ENCODE results near the gene ZNF701. TPM values are rescaled to one million over a fixed set of nuclear protein-coding genes. Genes with fewer than 3 reads are reported as not detected.

Gene ZNF701
- total and polyA plus RNA-seq, 2 of the 13 experiments (the other 11 are each of a cell fraction or from before 2014, with no cell fraction given): 4.5 to 6.3 TPM

DNA sequence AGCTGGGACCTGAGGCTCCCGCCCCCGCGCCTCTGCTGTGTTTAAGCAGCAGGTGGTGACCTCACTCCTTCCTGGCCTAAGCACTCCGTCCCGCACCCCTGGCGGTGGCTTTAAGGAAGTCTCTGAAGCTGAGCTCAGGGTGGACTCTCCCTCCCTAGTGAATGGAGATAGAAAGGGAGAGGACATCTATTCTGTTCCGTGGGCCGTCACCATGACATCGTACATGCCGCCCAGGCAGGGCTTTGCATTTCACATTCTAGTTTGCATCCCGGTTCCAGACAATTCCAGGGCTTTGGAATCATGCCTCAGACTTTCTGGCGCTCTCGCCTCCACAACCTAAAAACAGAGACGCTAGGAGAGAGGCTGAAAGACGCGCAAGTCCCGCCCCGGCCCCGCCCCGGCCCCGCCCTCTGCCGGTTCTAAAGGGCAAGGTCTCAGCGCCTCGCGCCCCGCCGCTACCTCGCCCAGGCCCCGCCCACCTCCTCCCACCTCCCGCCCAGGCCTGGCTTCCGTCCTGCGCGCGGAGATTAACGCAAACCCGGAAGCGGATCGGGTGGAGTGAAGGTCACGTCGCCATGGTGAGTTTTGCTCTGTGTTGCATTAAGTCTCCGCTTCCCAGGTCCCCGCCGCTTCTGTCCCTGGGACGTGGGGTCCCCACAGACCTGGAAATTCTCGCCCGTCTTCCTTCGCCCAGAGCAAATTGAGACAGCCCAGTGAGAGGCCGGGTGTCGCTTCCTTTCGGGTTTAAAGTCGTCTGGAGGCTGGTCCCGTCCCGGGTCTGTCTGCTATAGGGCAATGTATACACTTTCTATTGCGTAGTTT is 42.7 kb upstream of the ZNF701 start, which contains the start of gene ZNF808 (continued):
- TF ChIP-seq ZSCAN25 (CRISPR knock-in tag; IDR thresholded peaks at IDR 0.05): no peak
- no peak for TF ChIP-seq ZMYM2 (CRISPR knock-in tag; IDR thresholded peaks at IDR 0.05)
- TF ChIP-seq POLR2A (IDR thresholded peaks at IDR 0.05; ENCODE audit: insufficient read depth in 1 of 2, low read depth in 2 of 2, low read length in 2 of 2): peak; percentile 65 to 76
- TF ChIP-seq ZNF629 (CRISPR knock-in tag; conservative IDR thresholded peaks at IDR 0.05): no peak
- no peak for TF ChIP-seq MEIS1 (CRISPR knock-in tag; IDR thresholded peaks at IDR 0.05; ENCODE audit: borderline replicate concordance)
- no peak for TF ChIP-seq EHMT2 (IDR thresholded peaks at IDR 0.05; ENCODE audit: borderline replicate concordance, low read depth, low read length)
- peak; percentile 11; the same call in 1 of the 2 replicates for TF ChIP-seq ZNF350 (CRISPR knock-in tag; IDR thresholded peaks at IDR 0.05; ENCODE audit: borderline replicate concordance, low read depth)
- peak; percentile 60 for TF ChIP-seq ZFY (CRISPR knock-in tag; IDR thresholded peaks at IDR 0.05)
- TF ChIP-seq, protein P1, sequence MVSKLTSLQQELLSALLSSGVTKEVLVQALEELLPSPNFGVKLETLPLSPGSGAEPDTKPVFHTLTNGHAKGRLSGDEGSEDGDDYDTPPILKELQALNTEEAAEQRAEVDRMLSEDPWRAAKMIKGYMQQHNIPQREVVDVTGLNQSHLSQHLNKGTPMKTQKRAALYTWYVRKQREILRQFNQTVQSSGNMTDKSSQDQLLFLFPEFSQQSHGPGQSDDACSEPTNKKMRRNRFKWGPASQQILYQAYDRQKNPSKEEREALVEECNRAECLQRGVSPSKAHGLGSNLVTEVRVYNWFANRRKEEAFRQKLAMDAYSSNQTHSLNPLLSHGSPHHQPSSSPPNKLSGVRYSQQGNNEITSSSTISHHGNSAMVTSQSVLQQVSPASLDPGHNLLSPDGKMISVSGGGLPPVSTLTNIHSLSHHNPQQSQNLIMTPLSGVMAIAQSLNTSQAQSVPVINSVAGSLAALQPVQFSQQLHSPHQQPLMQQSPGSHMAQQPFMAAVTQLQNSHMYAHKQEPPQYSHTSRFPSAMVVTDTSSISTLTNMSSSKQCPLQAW (CRISPR knock-in tag; IDR thresholded peaks at IDR 0.05): 0 out of 2 replicates have a peak, but pooled peaks have one; percentile 42
- peak; percentile 41; the same call in 1 of the 2 replicates for TF ChIP-seq MED1 (CRISPR knock-in tag; IDR thresholded peaks at IDR 0.05)
- TF ChIP-seq GABPA (IDR thresholded peaks at IDR 0.05; ENCODE audit: low read depth, low read length): peak; percentile 72
- TF ChIP-seq GABPA (CRISPR knock-in tag; IDR thresholded peaks at IDR 0.05; ENCODE audit: low read depth): peak; percentile 87
- TF ChIP-seq, protein P2, sequence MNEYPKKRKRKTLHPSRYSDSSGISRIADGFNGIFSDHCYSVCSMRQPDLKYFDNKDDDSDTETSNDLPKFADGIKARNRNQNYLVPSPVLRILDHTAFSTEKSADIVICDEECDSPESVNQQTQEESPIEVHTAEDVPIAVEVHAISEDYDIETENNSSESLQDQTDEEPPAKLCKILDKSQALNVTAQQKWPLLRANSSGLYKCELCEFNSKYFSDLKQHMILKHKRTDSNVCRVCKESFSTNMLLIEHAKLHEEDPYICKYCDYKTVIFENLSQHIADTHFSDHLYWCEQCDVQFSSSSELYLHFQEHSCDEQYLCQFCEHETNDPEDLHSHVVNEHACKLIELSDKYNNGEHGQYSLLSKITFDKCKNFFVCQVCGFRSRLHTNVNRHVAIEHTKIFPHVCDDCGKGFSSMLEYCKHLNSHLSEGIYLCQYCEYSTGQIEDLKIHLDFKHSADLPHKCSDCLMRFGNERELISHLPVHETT (CRISPR knock-in tag; conservative IDR thresholded peaks at IDR 0.05): no peak
- TF ChIP-seq, protein P3, sequence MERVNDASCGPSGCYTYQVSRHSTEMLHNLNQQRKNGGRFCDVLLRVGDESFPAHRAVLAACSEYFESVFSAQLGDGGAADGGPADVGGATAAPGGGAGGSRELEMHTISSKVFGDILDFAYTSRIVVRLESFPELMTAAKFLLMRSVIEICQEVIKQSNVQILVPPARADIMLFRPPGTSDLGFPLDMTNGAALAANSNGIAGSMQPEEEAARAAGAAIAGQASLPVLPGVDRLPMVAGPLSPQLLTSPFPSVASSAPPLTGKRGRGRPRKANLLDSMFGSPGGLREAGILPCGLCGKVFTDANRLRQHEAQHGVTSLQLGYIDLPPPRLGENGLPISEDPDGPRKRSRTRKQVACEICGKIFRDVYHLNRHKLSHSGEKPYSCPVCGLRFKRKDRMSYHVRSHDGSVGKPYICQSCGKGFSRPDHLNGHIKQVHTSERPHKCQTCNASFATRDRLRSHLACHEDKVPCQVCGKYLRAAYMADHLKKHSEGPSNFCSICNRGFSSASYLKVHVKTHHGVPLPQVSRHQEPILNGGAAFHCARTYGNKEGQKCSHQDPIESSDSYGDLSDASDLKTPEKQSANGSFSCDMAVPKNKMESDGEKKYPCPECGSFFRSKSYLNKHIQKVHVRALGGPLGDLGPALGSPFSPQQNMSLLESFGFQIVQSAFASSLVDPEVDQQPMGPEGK (CRISPR knock-in tag; IDR thresholded peaks at IDR 0.05): 0 out of 2 replicates have a peak, but pooled peaks have one; percentile 23
- TF ChIP-seq, protein P4, sequence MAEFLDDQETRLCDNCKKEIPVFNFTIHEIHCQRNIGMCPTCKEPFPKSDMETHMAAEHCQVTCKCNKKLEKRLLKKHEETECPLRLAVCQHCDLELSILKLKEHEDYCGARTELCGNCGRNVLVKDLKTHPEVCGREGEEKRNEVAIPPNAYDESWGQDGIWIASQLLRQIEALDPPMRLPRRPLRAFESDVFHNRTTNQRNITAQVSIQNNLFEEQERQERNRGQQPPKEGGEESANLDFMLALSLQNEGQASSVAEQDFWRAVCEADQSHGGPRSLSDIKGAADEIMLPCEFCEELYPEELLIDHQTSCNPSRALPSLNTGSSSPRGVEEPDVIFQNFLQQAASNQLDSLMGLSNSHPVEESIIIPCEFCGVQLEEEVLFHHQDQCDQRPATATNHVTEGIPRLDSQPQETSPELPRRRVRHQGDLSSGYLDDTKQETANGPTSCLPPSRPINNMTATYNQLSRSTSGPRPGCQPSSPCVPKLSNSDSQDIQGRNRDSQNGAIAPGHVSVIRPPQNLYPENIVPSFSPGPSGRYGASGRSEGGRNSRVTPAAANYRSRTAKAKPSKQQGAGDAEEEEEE (CRISPR knock-in tag; IDR thresholded peaks at IDR 0.05; ENCODE audit: borderline replicate concordance): no peak
- TF ChIP-seq, protein P5, sequence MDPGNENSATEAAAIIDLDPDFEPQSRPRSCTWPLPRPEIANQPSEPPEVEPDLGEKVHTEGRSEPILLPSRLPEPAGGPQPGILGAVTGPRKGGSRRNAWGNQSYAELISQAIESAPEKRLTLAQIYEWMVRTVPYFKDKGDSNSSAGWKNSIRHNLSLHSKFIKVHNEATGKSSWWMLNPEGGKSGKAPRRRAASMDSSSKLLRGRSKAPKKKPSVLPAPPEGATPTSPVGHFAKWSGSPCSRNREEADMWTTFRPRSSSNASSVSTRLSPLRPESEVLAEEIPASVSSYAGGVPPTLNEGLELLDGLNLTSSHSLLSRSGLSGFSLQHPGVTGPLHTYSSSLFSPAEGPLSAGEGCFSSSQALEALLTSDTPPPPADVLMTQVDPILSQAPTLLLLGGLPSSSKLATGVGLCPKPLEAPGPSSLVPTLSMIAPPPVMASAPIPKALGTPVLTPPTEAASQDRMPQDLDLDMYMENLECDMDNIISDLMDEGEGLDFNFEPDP (CRISPR knock-in tag; conservative IDR thresholded peaks at IDR 0.05): 0 out of 2 replicates have a peak, but pooled peaks have one; percentile 44
- TF ChIP-seq ASH2L (IDR thresholded peaks at IDR 0.05; ENCODE audit: insufficient read length, low read depth, low read length): no peak
- TF ChIP-seq ZNF205 (CRISPR knock-in tag; IDR thresholded peaks at IDR 0.05): peak; percentile 34; the same call in 1 of the 2 replicates
- TF ChIP-seq CBFB (CRISPR knock-in tag; IDR thresholded peaks at IDR 0.05): 0 out of 2 replicates have a peak, but pooled peaks have one; percentile 10
- no peak for TF ChIP-seq ZNF713 (CRISPR knock-in tag; IDR thresholded peaks at IDR 0.05)
- TF ChIP-seq NPAS2 (CRISPR knock-in tag; IDR thresholded peaks at IDR 0.05; ENCODE audit: borderline replicate concordance): no peak

All from HepG2 (cell line).